Measurements from ENCODE around the gene UQCR11.

The UQCR11 gene

DNA sequence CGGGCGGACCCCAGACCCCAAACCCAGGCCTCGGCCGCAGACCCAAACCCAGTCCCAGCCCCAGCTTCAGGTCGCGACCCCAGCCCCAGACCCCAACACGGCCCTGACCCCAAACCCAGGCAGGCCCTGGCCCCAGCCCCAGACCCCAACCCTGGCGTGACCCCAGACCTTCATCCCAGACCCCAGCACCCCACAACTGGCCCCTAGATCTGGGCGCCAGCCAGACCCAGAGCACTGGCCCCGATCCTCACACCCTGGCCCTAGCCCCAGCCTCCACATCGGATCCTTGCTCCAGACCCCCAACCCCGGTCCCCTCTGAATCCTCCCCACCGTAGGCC, 20.1 kb downstream of the UQCR11 start:
- no peak for DNase-seq

DNA sequence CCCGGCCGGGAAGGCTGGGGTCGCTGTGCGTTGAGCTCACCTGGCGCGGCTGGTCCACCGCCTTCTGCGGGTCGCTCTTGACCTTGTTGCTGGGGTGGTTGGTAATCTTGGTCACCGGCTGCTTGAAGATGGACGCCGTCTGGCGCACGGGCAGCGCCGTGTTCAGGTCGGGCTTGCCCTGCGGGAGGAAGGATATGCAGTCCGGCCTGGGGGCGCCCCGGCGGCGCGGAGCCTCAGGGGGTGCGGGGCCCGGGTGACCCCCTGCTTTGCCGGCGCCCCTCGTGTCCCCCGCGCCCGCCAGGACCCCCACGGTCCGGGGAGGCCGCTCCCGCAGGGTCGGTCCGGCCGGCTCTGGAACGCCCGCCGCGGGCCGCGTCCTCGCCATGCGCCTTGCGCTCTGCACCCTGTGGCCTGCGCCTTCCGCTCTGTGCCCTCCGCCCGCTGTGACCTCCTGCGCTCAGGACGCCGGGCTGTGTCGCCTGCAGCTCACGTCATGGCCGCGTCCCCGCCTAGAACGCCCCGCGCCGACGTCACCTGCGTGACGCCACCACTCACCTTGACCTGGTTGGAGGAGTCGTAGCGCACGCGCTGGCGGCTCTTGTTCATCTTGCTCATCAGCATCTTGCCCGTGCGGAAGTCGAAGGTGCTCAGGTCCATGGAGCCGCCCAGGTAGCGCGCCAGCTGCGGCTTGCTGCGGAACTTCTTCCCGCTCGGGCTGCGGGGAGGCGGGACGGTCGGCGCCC, 20.6 kb downstream of the UQCR11 start:
- no peak for DNase-seq

DNA sequence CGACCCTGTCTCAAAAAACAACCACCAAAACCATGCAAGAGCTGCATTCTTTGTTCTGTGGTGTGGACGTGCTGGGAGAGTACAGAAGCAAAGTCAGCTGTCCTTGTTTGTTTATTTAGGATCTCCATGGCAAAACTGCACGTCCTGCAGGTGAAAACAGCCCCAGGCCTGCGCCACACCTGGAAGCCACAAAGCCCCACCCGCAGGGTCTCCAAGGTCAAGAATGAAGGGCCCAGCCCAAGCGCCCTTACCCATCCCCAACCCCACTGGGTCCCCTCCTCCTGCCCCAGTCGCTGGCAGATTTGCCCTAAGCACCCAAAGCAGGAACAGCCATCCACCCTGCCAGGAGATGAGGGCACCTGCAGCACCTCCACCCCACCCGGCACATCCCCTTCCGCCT, 23.1 kb downstream of the UQCR11 start:
- no peak for DNase-seq

DNA sequence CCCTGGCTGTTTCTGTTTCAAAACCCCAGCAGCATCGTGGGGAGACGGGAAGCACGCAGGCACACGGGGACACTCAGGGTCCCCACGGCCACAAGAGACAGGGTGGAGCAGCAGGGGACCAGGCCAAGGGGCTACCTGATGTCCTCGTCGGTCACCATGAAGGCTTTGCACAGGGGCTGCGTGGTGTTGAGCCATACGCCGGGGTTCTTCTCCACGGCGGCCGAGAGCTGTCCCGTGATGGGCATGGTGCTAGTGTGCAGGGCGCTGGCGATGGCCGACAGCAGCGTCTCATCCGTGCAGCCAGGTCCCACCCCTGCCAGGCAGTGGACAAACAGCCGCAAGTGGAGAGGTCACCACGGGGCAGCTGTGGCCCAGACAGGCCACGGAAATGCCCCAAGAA, 24.3 kb downstream of the UQCR11 start:
- no peak for DNase-seq

DNA sequence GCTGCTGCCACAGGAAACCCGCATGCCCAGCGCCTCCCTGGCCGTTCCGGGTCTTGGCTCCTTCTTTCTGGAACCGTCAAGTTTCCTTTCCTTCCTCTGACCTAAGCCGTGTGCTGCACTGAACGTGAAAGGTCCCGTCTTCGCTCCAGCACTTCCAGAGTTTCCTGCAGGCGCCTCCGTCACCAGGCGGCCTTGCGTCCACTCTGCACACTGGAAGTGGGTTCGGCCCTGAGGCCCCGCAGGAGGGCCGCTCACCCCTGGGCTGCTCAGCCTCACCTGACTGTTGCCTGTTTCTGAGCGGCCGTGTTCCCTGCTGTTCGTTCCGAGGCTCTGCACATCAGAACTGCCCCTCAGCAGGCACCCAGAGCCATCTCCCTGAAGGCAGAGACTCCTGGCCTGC, 24.9 kb downstream of the UQCR11 start:
- DNase-seq = no peak

DNA sequence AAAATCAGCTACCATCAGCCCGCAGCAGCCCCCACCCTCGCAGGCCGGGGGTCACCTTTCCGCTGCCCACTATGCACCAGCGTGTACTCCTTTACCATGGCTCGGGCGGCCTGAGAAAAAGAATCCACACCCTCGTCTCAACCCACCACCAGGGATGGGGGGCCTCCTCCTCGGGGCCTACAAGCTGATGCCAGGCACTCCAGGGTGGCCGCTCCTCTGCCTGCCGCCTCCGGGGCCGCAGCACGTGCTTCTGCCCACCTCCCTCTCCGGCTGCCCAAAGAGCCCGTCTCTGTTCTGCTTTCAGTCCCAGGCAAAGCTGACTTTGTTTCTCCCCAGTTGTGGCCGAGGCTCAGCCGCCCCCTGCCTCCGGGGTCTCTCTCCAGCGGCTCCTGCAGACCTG, 26.0 kb downstream of the UQCR11 start:
- no peak for DNase-seq

DNA sequence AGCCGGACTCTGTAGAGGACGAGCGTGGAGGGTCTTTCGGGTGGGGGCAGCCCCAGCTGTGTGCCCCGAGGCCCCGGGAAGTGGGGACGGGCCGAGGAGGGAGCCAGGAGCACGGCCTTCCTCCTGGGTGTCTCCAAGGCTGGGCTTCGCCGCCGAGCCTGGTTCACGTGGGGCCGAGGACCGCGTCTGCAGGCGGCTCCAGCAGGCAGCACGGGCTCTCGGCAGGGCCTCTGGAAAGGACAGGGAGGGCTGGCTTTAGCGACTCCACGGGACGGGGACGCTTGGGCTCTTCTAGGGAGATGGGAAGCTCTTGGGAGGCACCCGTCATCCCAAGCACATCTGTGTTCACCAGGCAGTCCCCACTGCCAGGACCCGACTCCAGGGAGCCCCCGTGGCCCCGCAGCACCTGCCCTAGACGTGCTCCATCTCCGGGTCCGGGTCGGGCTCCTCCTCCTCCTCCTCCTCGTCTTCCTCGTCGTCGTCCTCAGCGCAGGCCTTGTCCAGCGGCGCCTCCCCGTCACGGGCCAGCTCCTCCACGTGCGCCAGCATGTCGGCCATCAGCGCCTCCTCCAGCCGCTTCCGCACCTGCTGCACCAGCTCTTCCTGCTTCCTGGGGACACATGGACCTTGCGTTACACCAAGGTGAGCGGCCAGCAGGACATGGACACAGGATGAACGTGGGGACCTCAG, 27.2 kb downstream of the UQCR11 start:
- DNase-seq = no peak

DNA sequence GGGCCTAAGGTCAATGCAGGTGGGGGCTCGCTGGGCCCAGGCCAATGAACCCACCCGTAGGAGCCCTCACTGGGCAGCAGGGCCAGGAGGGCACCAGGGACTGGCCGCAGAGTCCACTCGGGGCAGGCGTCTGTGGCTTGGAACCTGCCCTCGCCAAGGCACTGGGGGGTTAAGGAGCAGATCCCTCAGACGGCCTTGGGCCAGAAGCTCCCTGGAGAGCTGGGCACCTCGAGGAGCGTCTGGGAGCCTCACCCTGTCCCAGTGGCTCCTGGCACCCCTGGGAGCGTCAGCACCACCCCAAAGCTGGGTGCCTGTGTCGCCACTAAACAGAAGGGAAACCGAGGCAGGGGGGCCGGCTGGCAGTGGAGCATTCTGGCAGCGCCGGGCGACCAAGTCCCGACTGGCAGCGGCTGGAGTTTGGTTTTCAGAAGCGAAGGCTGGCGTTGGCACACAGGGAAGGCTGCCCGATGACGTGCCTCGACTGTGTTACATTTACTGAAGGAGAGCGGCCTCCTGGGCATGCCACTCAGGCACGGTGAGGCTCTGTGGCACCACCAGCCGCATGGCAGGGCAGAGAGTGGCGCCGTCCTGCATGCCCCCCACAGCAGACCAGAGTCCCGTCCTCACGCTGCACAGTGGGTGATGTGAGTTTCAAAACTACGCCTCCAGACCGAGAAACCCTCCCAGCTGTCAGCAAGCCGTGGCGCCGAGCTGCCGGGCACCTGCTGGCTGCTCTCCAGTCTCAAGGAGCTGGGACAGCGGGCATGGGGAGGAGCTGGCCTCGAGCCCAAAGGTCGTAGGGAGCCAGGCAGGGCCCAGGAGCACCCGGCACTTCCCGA, 28.0 kb downstream of the UQCR11 start:
- DNase-seq = no peak

DNA sequence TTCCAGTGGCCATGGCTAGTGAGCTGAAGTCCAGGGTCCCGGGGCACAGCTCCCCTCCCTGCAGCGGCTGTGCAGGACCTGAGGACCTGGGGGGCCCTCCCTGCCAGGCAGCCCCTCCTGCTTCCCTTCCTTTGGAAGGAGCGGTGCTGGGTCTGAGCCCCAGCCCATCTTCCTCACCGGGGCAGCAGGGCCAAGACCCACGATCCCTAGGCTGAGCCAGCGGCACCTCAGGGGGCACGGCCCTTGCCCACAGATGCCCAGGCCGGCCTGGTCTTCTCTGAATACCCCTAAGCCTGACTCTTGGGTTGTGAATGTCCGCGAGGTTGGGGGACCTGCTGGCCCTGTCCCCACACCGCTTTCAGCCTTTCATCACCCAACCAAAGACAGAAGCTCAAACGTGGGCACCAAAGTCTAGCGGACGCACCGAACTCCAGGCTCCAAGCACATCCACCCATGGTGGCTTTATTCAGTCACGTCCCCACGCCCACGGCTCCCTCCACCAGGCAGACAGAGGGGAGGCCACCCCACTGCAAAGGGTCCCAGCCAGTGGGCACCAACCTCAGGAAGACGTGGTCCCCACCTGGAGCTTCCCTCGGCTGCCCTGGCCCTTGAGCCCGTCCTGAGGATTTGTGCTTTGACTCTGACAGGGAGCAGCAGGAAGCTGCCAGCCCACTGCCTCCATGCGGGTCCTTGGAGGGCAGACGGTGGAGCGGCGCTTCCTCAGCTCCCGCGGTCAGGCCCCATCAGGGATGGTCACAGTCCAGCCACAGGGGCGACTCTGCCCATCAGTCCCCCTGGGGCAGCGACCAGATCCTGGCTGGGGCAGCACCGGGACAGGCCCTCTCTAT, 28.8 kb downstream of the UQCR11 start:
- DNase-seq = no peak

DNA sequence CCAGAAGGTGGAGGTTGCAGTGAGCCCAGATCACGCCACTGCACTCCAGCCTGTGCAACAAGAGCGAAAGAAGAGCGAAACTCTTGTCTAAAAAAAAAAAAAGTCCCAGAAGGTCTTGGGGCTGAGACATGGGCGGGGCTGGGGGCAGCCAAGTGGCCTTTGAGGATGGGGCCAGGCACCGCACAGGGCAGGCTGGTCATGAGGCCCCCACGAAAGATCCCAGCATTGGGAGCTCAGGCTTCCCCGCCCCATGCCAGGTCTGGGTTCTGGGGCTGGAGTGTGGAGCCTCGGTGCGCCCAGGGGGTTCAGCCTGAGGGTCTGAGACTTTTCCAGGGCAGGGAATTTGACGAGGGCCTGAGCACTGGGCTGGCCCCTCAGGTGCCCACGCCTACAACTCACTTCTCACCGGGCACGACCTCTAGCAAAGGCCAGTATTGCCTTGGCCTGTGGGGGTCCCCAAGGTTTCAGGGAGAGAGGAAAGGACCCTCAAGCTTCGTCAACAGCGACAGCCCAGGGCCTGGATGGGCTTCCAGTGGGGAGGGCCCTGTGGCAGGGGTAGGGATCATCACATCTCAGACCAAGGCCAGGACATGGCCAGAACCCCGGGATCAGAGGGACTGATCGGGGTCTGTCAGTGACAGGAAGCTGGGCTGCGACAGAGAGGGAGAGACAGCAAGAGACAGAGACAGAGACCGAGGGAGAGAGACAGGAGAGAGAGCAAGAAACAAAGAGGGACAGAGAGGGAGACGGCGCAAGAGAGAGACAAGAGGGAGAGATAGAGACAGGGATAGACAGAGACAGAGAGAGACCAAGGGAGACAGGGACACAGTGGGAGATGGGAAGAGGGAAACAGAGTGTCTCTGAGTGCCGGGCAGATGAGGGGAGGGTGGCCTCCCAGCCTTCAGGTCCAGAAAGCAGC, 29.7 kb downstream of the UQCR11 start:
- no peak for DNase-seq

DNA sequence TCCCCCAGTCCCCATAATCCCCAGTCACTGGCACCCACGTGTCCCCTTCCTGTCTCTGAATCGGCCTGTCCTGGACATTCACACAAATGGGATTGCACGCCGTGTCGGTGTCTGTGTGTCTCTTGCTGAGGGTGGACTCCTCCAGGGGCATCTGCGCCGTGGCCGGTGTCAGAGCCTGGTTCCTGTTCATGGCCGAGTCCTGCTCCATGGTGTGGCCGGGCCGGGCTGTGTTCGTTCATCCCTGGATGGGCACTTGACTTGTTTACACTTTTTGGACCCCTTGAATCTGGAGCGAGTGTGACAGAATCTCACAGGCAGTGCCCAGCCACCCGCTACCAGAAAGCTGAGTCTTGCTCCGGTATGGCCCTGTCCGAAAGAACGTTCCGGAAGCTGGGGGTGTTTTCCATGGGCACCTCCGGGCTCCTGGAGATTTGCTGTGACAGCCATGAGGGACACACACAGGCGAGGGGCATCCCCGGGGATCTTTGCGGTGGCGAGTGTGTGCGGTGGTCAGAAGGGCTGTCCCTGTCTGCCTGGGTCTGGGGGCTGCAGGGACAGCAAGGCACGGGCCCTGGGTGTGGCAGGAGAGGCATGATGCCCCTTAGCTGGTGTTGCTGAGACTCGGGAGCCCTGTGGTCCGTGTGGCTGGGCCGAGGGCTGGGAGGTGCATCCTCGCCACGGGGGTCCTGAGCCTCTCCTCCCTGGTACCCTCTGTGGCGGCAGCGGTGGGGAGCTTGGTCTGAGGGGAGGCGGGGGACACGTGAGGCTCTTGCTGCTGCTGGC, 30.7 kb downstream of the UQCR11 start:
- DNase-seq = no peak

DNA sequence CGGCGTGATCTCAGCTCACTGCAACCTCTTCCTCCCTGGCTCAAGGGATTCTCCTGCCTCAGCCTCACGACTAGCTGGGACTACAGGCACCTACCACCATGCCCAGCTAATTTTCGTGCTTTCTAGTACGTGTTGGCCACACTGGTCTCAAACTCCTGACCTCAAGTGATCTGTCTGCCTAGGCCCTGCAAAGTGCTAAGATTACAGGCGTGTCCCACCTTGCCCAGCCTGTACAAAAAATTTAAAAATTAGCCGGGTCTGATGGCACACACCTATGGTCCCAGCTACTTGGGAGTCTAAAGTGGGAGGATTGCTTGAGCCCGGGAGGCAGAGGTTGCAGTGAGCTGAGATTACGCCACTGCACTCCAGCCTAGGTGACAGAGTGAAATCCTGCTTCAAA, 32.5 kb downstream of the UQCR11 start:
- no peak for DNase-seq

DNA sequence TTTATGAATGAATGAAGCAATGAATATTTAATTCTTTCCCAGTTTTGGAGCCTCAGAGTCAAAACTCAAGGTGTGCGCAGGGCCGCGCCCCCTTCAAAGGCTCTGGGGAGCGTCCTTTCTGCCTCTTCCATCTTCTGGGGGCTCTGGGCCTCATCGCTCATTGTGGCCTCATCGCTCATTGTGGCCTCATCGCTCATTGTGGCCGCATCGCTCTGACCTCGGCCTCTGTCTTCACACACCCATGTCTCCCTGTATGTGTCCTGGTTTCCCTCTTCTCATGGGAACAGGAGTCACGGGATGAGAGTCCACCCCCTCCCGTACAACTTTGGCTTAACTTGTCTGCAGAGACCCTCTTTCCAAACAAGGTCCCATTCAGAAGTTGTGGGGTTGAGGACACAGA, 33.9 kb downstream of the UQCR11 start:
- no peak for DNase-seq

DNA sequence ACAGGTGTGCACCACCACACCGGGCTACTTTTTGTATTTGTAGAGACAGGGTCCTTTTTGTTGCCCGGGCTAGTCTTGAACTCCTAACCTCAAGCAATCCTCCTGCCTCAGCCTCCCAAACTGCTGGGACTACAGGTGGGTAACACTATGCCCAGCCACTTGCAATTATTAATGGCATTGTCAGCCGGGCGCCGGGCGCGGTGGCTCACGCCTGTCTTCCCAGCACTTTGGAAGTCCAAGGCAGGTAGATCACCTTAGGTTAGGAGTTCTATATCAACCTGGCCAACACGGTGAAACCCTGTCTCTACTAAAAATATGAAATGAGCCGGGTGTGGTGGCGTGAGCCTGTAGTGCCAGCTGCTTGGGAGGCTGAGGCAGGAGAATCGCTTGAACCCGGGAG, 34.4 kb downstream of the UQCR11 start:
- DNase-seq = no peak

DNA sequence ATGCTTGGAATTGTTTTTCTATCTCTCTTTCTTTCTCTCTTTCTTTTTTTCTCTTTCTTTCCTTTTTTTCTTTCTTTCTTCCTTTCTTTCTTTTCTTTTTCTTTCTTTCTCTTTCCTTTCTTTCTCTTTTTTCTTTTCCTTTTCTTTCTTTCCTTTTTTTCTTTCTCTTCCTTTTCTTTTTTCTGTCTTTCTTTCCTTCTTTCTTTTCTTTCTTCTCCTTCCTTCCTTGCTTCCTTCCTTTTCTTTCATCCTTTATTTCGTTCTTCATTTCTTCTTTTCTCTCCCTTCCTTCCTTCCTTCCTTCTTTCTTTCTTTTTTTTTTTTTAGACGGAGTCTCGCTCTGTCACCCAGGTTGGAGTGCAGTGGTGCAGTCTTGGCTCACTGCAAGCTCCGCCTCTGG, 35.3 kb downstream of the UQCR11 start:
- DNase-seq = no peak

DNA sequence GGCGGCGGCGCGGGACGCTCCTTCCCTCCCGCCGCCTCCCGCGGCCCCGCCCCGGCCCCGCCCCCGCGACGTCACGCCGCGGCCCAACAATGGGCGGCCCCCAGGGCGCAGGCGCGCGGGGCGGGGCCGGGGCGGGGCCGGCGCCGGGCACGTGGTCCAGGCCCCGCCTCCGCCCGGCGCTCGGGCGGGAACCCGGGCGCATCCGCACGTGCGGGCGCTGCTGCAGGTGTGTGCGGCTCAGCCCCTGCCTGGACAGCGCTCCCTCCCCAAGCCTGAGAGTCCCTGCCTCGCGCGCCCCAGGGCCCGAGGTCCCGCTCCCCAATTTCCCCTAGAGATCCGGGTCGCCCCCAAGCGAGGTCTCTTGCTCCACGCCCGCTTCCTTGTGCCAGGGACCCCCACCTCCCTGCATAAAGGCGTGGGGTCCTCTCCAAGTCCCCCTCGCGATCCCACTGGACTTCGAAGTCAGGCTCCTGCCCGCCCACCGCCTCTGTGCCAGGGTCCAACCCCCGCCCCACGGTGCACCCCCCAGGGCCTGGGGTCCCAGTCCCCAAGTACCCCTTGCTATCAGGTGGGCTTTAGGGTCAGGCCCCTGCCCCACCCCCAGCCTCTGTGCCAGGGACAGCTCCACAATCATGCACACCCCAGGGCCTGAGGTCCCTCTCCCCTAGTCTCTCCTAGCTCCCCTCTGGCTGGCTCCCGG, 36.8 kb downstream of the UQCR11 start, which contains the start of gene MEX3D:
Gene MEX3D, minus strand, starts transcription at position 6 of the 700 bp plus-strand sequence. CDS start 267 bp downstream, outside the sequence.
- peak; percentile 74 for DNase-seq

DNA sequence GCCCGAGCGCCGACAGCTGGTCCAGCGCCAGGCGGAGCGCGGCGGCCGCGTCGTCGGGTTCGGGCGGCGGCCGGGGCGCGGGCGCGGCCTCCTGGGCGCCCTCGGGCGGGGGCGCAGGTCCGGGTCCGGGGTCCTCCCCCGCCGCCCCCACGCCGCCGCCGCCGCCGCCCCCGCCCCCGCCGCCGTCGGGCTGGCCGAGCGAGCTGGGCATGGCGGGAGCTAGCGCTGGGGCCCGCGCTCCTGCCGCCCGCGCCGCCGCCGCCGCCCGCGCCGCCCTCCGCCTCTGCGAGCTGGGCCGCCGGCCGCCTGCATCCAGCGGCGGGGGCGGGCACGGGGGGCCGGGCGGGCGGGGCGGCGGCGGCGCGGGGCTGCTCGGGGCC, 37.4 kb downstream of the UQCR11 start:
- DNase-seq = no peak

DNA sequence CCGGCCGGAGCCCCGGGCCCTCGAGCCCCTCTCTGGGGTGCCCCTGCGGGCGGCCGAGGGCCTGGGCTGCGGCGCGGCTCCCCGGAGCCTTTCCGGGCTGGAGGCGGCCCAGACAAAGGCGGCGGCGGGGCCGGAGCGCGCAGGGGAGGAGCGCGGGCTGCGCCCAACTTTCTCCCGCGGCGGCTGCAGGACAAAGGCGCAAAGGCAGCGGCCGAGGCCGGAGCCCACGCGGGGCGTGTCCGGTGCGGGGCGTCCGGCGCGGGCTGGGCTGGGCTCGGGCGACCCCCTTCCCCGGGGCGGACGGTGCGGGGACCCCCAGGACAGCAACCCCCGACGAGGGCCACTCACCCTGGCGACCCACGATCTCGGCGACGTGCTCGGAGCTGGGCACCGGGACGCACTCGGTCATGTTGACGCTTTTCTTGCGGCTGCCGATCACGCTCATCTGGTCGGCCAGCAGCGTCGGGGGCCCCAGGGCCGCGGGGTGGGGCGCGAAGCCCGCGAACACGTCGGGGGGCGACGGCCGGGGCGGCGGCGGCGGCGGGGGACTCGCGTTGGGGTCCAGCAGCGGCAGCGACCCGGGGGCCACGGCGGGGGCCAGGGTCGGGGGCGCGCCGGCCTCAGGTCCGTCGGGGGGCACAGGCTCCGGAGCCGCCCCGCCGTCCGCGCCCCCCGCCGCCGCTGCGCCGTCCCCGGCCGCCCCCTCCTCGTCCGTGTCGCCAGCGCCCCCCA, 38.0 kb downstream of the UQCR11 start:
- no peak for DNase-seq

DNA sequence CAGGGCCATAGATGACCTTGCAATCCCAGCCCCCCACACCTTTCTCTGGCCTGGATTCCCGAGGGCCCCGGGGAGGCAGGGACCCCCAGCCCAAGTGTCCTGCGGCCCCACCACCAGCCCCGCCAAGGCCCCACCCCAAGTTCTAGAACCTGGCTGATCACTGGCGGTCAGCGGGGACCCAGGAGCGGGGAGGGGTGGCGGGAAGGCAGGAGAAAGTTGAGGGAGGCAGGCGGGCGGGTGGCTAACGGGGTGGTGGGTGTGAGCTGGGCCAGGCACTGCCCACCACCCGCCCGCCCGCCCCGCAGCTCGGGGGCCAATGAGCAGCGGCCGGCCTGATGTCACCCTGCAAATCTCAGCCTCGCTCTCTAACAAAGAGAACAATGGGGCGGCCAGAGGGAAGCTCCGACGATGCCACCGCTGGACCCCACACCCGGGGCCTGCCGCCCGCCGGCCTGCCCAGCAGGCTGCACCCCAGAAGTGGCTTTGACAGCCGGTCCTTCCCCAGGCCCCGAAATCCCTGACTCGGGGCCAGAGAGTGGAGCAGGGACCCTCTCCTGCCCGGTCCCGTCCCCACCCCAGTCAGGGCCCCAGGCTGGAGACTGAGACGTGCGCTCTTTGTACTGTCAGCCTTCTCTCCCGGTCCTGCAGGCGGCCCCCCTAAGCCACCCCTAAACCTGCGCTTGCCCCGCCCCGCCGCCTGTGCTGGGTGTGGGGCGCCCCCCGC, 38.7 kb downstream of the UQCR11 start:
- no peak for DNase-seq
